GM23338 (cell line): ENCODE results near the gene C5orf58. TPM values are rescaled to one million over a fixed set of nuclear protein-coding genes. Genes with fewer than 3 reads are reported as not detected.

Source experiments
- ATAC-seq: fragments of 200-7000 bp; cut with Tn5 transposase; 3 replicates; pipeline ENCODE4 v1.9.1; 2020
- DNase-seq: peaks from one replicate; pipeline ENCODE4 v3.0.0-alpha.2; 2015; ENCODE audit warnings: low spot score
- H2AFZ ChIP-seq: fragments of 200-600 bp; sonication (generic); 2 replicates; pipeline ENCODE4 v1.8.0; 2016; ENCODE audit warnings: antibody characterized with exemption, mild to moderate bottlenecking, moderate library complexity
- H3F3A ChIP-seq: fragments of 200-600 bp; sonication (generic); replicated peaks from 2 replicates; pipeline ENCODE4 v1.8.0; 2017; ENCODE audit warnings: antibody characterized with exemption, mixed run types, low read depth
- H3K27ac ChIP-seq: fragments of 200-600 bp; sonication (generic); 2 replicates; pipeline ENCODE4 v1.6.1; 2016; ENCODE audit warnings: low read depth
- H3K27me3 ChIP-seq: fragments of 200-600 bp; sonication (generic); 2 replicates; pipeline ENCODE4 v1.8.0; 2016; ENCODE audit warnings: mild to moderate bottlenecking, mixed run types, moderate library complexity; ENCODE audit not compliant: insufficient read depth
- H3K36me3 ChIP-seq: fragments of 200-600 bp; sonication (generic); 2 replicates; pipeline ENCODE4 v1.8.0; 2016; ENCODE audit warnings: mild to moderate bottlenecking; ENCODE audit not compliant: insufficient read depth
- H3K4me1 ChIP-seq: fragments of 200-600 bp; sonication (generic); 2 replicates; pipeline ENCODE4 v1.8.0; 2016; ENCODE audit warnings: mild to moderate bottlenecking, moderate library complexity; ENCODE audit not compliant: insufficient read depth
- H3K4me2 ChIP-seq: fragments of 200-600 bp; sonication (generic); 2 replicates; pipeline ENCODE4 v1.7.1; 2017; ENCODE audit warnings: mixed run types
- H3K4me3 ChIP-seq: fragments of 200-600 bp; sonication (generic); 2 replicates; pipeline ENCODE4 v1.6.1; 2016; ENCODE audit warnings: mixed run types
- H3K79me2 ChIP-seq: fragments of 200-600 bp; sonication (generic); replicated peaks from 2 replicates; pipeline ENCODE4 v1.8.0; 2017; ENCODE audit warnings: mild to moderate bottlenecking; ENCODE audit not compliant: insufficient read depth
- H3K9me2 ChIP-seq: fragments of 200-600 bp; sonication (generic); 2 replicates; pipeline ENCODE4 v1.8.0; 2017; ENCODE audit not compliant: insufficient read depth
- H4K20me1 ChIP-seq: fragments of 200-600 bp; sonication (generic); replicated peaks from 2 replicates; pipeline ENCODE4 v1.8.0; 2017; ENCODE audit warnings: mild to moderate bottlenecking; ENCODE audit not compliant: insufficient read depth
- H3K27ac Mint-ChIP-seq: 2 replicates; pipeline ENCODE4 v1.8.0; 2020; ENCODE audit warnings: inconsistent platforms, mild to moderate bottlenecking, moderate library complexity, mixed read lengths
- H3K27me3 Mint-ChIP-seq: 3 replicates; pipeline ENCODE4 v1.8.0; 2022; ENCODE audit warnings: low read depth, mild to moderate bottlenecking, moderate library complexity, mixed read lengths, inconsistent platforms; ENCODE audit not compliant: insufficient read depth, poor library complexity
- H3K36me3 Mint-ChIP-seq: 3 replicates; pipeline ENCODE4 v1.8.0; 2021; ENCODE audit warnings: low read depth, mild to moderate bottlenecking, inconsistent platforms, moderate library complexity, mixed read lengths
- H3K4me1 Mint-ChIP-seq: 3 replicates; pipeline ENCODE4 v1.8.0; 2020; ENCODE audit warnings: mild to moderate bottlenecking, inconsistent platforms, mixed read lengths
- H3K4me3 Mint-ChIP-seq: 3 replicates; pipeline ENCODE4 v1.8.0; 2021; ENCODE audit warnings: moderate library complexity, mild to moderate bottlenecking, inconsistent platforms, mixed read lengths
- H3K9me3 Mint-ChIP-seq: 3 replicates; pipeline ENCODE4 v1.8.0; 2020; ENCODE audit warnings: moderate library complexity, mild to moderate bottlenecking, inconsistent platforms, mixed read lengths
- CREB1 ChIP-seq: fragments of 250-450 bp; sonication (Bioruptor Pico); IDR thresholded peaks from 2 replicates; pipeline ENCODE4 v1.5.0; 2020; ENCODE audit warnings: low read depth, mild to moderate bottlenecking, moderate library complexity
- ETS1 ChIP-seq: IDR thresholded peaks from 2 replicates; pipeline ENCODE4 v1.6.1; 2016; ENCODE audit warnings: antibody characterized with exemption
- EZH2 ChIP-seq: fragments of 200-600 bp; sonication (generic); IDR thresholded peaks from one replicate; pipeline ENCODE4 v1.8.0; 2017; ENCODE audit warnings: antibody characterized with exemption, mild to moderate bottlenecking, low read depth; ENCODE audit not compliant: unreplicated experiment
- EZH2phosphoT487 ChIP-seq: fragments of 200-600 bp; sonication (generic); IDR thresholded peaks from one replicate; pipeline ENCODE4 v1.8.1; 2018; ENCODE audit warnings: antibody characterized with exemption; ENCODE audit not compliant: unreplicated experiment
- JUNB ChIP-seq: IDR thresholded peaks from one replicate; pipeline ENCODE4 v1.6.1; 2016; ENCODE audit warnings: antibody characterized with exemption; ENCODE audit not compliant: unreplicated experiment
- NANOG ChIP-seq: IDR thresholded peaks from 2 replicates; pipeline ENCODE4 v1.6.1; 2016; ENCODE audit warnings: antibody characterized with exemption, borderline replicate concordance
- POLR2AphosphoS5 ChIP-seq: IDR thresholded peaks from 2 replicates; pipeline ENCODE4 v1.6.1; 2016; ENCODE audit warnings: antibody characterized with exemption, low read depth
- REST ChIP-seq: IDR thresholded peaks from one replicate; pipeline ENCODE4 v1.6.1; 2018; ENCODE audit warnings: antibody characterized with exemption; ENCODE audit not compliant: unreplicated experiment
- STAT1 ChIP-seq: IDR thresholded peaks from one replicate; pipeline ENCODE4 v1.6.1; 2016; ENCODE audit warnings: antibody characterized with exemption; ENCODE audit not compliant: unreplicated experiment
- ZNF114 ChIP-seq: fragments of 250-450 bp; sonication (Bioruptor Pico); IDR thresholded peaks from 2 replicates; pipeline ENCODE4 v1.5.0; 2020; ENCODE audit warnings: mild to moderate bottlenecking, moderate library complexity
- ZNF331 ChIP-seq: fragments of 250-450 bp; sonication (Bioruptor Pico); IDR thresholded peaks from 2 replicates; pipeline ENCODE4 v1.5.0; 2020; ENCODE audit warnings: low read depth, mild to moderate bottlenecking, moderate library complexity
- ZNF462 ChIP-seq: fragments of 250-450 bp; sonication (Bioruptor Pico); IDR thresholded peaks from 2 replicates; pipeline ENCODE4 v1.5.0; 2020; ENCODE audit warnings: mild to moderate bottlenecking, moderate library complexity
- polyA plus RNA-seq: library from polyadenylated mRNA; unstranded; fragments of >200 nt; fragmentation: Nextera tagmentation; extraction: Ambion mirVana; gene quantifications from 2 replicates; pipeline ENCODE4 v1.2.1, GENCODE V29; 2016
- total RNA-seq: library from RNA; depleted of rRNA; stranded (reverse); fragments of >200 nt; shearing (Covaris generic); gene quantifications from 2 replicates; pipeline ENCODE4 v1.2.3, GENCODE V29; 2014

C5orf58 gene
- total and polyA plus RNA-seq, 2 experiments from 2014 or later = 1.0 to 9.1 TPM

- no peak for TF ChIP-seq ZNF462
These were observed 26.6 kb upstream of the C5orf58 start (continued) for GRCh38 chr5:170206216-170206615.

- no peaks in the 10 kb centered on the region for H3K27me3 ChIP-seq
- Mint-ChIP-seq H3K27ac (no peak overlapping the region), H3K36me3 (no peaks in the 10 kb centered on the region), H3K9me3 (no peaks in the 10 kb centered on the region), H3K4me1 (no peaks in the 10 kb centered on the region), H3K4me3 (no peak overlapping the region), H3K27me3 (no peaks in the 10 kb centered on the region)
- H3K36me3 ChIP-seq = no peaks in the 10 kb centered on the region
- DNase-seq (no peak), ATAC-seq (no peak)
- no peaks in the 10 kb centered on the region for H3F3A ChIP-seq
- H3K4me3 ChIP-seq = no peak overlapping the region
- H3K4me1 ChIP-seq = no peaks in the 10 kb centered on the region
- no peaks in the 10 kb centered on the region for H4K20me1 ChIP-seq
- no peak overlapping the region for H2AFZ ChIP-seq
- no peaks in the 10 kb centered on the region for H3K9me2 ChIP-seq
- no peaks in the 10 kb centered on the region for H3K79me2 ChIP-seq
- H3K27ac ChIP-seq = no peak overlapping the region
- H3K4me2 ChIP-seq = no peak overlapping the region
- no peak for TF ChIP-seq REST
- TF ChIP-seq JUNB = no peak
- TF ChIP-seq ETS1 = no peak
- no peak for TF ChIP-seq ZNF114 (CRISPR knock-in tag)
- no peak for TF ChIP-seq STAT1
- no peak for TF ChIP-seq POLR2AphosphoS5
- TF ChIP-seq ZNF331 (CRISPR knock-in tag) = no peak
- TF ChIP-seq EZH2 = no peak
- TF ChIP-seq NANOG = no peak
- no peak for TF ChIP-seq CREB1
- TF ChIP-seq EZH2phosphoT487 = no peak
These were observed 25.8 kb upstream of the C5orf58 start for GRCh38 chr5:170206958-170207357.
